Umbilical cord (tissue), 2 donors: ENCODE measurements around the gene ZNF280A. TPM values are rescaled to one million over a fixed set of nuclear protein-coding genes. Genes with fewer than 3 reads are reported as not detected.
A peak's percentile ranks its signal among the peaks of the same experiment; 100 is the strongest.
"Not testable (repeated sequence)": the region's sequence is repeated elsewhere in the genome, so short reads cannot be mapped to it uniquely, and the experiment has no call there.

Source experiments
- DNase-seq: peaks from one replicate; pipeline ENCODE4 v3.0.0-alpha.2; 2015; ENCODE audit warnings: low spot score
- total RNA-seq: library from RNA; depleted of rRNA; stranded (reverse); fragments of >200 nt; gene quantifications from one replicate; pipeline ENCODE4 v1.2.3, GENCODE V29; 2014; ENCODE audit warnings: low replicate concordance; ENCODE audit not compliant: insufficient read depth

ZNF280A gene
- total RNA-seq, 1 donor from 2014 or later, result 2.4 TPM

DNA sequence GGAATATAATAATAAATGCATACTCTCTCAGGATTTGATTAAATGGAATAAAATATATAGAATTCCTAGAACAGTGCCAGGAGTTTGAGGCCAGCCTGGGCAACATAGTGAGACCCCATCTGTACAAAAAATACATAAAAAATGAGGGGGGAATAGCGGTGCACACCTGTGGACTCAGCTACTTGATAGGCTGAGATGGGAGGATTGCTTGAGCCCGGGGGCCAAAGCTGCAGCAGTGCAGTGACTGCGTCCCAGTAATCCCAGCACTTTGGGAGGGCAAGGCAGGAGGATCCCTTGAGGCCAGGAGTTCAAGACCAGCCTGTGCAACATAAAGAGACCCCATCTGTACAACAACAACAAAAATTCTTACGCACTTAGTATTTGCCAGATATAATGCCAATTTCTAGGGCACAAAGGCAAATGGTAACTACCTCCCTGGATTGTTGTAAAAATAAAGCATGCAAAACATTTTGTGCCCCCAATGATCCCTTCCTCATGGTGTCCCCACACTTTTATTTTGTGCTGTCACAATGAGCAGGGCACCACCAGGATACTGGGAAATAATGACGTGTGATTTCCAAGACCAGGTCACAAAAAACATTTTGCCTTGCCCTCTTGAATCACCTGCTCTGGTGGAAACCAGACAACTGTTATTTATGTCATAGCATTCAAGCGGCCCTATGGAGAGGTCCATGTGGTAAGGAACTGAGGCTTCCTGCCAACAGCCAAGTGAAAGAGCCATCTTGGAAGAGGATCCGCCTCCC is 18.3 kb upstream of the ZNF280A start:
- DNase-seq, result no peak

DNA sequence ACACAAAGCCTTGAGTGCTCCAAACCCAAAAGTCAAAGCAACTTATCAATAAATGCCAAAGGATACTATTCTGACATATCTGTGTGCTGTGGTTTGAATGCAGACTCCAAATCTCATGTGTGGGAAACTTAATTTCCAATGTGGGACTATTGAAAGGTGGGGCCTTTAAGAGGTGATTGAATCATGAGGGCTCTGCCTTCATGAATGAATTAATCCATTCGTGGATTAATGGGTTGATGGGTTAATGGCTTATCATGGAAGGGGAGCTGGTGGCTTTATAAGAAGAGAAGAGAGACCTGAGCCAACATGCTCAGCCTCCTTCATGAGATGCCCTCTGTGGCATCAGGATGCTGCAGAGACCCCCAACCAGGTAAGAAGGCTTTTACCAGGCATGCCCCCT is 16.8 kb upstream of the ZNF280A start:
- DNase-seq, result no peak

DNA sequence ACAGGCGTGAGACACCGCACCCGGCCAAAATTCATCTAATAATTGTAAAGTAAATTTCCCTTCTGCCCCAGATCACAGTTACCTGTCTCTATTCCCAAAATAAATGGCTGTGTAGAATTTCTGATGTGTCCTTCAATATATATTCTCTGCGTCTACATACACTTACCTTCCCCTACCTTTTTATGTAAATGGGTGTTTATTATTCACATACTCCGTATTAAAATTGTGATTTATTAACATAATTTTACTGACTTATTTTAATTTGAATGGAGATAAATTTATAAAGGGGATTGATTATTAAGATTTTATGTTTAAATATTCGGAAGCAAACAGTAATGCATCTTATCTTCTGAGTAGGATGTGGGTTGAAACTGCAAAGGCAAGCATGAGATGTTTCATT is 16.4 kb upstream of the ZNF280A start:
- DNase-seq, result no peak

DNA sequence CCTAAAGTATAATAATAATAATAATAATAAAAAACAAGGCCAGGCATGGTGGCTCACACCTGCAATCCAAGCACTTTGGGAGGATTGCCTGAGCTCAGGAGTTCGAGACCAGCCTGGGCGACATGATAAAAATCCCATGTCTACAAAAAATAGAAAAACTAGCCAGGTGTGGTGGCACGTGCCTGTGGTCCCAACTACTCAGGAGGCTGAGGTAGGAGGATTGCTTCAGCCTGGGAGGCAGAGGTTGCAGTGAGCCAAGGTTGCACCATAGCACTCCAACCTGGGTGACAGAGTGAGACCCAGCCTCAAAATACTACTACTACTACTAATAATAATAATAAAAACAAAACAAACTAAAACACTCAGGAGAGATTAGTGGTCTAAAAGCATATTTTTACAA is 15.6 kb upstream of the ZNF280A start:
- no peak for DNase-seq

DNA sequence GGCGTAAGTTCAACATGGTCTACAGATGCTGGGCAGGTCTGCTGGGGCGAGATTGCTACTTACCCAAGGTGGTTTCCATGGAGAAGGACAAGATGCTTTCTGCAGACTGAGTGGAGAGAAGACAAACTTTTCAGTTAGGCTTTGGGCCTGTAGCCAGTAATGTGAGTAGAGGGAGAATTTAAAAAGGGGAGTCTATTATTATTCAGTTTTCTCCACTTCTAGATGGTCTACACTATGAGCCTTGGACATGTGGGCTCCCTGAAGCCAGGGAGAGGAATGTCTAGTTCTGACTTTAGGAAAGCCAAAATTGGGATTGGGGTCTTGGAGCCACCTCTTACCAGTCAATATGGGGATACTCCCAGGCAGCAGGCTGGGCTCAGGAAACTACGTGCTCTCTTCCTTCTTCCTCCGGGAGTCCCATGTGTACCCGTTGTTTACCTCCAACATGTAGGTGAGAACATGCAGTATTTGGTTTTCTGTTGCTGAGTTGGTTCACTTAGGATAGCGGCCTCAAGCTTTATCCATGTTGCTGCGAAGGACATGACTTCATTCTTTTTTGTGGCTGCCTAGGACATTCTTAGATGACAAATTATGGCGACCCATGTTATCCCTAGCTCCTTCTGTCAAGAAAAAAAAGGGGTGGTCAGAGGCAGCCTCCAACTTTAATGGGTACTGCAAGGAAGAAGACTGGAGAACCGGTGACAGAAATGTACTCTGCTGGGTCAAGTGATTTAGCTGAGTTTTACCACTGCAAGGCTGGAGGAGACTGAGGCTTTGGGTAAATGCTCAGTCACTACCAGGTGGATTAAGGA is 14.7 kb upstream of the ZNF280A start:
- no peak for DNase-seq

DNA sequence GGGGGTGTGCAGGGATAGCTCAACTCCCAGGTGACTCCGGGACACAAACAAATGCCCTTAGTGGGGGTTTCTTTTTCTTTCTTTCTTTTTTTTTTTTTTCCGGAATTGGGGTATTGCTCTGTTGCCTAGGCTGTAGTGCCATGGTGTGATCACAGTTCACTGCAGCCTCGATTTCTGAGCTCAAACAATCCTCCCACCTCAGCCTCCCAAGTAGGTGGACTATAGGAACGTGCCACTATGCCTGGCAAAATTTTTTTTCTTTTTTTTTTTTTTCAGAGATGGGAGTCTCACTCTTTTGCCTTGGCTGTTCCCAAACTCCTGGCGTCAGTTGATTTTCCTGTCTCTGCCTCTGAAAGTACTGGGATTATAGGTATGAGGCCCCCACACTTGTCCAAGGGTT is 13.8 kb upstream of the ZNF280A start:
- DNase-seq, result no peak

DNA sequence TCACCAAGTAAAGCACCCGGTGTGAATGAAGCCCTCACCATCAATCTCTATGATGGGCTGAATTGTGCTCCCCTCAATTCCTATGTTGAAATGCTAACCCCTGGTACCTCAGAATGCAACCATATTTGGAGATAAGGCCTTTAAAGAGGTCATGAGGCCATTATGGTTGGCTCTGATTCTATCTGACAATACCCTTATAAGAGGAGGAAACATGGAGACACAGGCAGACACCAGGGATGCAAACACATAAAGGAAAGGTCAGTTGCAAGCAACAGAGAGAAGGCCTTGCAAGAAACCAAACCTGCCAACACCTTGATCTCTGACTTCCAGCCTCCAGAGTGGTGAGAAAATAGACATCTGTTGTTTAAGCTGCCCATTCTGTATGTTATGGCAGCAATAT is 13.3 kb upstream of the ZNF280A start:
- no peak for DNase-seq

DNA sequence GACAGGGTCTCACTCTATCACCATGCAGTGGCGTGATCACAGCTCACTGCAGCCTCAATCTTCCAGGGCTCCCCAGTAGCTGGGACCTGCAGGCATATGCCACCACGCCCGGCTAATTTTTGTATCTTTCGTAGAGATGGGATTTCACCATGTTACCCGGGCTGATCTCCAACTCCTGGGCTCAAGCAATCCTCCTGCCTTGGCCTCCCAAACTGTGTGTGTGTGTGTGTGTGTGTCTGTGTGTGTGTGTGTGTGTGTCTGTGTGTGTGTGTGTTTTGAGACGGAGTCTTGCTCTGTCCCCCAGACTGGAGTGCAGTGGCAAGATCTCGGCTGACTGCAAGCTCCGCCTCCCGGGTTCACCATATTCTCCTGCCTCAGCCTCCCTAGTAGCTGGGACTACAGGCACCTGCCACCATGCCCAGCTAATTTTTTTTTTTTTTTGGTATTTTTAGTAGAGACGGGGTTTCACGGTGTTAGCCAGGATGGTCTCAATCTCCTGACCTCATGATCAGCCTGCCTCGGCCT is 12.5 kb upstream of the ZNF280A start:
- DNase-seq, result not testable (repeated sequence)

DNA sequence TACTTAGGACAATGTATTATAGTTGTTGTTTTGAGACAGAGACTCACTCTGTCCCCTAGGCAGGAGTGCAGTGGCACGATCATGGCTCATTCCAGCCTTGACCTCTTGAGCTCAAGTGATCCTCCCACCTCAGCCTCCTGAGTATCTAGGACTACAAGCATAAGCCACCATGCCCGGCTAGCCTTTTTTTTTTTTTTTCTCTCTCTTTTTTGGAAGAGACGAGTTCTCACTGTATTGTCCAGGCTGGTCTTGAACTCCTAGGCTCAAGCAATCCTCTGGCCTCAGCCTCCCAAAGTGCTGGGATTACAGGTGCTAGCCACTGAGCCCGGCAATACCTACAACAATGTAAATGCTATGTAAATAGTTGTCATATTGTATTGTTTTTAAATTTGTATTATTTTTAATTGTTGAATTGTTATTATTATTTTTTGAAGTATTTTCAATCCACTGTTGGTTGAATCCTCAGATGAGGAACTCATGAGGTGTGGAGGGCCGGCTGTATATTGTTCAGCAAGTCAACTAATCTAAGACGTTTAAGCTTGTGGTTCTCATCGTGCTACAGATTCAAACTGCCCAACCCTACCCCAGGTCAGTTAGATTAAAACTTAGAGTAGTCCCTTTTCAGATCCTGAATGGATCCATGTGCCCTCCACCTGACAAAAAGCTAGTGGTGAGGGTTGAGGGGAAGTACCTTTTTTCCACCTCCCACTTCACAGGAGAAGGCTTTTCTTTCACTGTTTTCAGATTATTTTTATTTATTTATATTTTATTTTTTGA is 11.9 kb upstream of the ZNF280A start:
- no peak for DNase-seq

DNA sequence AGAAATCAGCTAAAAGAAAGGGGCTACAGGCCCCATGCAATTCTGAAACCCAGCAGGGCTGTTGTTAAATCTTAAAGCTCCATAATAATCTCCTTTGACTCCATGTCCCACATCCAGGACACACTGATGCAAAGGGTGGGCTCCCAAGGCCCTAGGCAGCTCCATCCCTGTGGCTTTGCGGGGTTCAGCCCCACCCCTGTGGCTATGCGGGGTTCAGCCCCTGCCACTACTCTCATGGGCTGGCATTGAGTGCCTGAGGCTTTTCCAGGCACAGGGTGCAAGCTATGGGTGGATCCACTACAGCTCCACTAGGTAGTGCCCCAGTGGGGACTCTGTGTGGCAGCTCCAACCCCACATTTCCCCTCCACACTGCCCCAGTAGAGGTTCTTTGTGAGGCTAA is 8.7 kb upstream of the ZNF280A start:
- no peak for DNase-seq

DNA sequence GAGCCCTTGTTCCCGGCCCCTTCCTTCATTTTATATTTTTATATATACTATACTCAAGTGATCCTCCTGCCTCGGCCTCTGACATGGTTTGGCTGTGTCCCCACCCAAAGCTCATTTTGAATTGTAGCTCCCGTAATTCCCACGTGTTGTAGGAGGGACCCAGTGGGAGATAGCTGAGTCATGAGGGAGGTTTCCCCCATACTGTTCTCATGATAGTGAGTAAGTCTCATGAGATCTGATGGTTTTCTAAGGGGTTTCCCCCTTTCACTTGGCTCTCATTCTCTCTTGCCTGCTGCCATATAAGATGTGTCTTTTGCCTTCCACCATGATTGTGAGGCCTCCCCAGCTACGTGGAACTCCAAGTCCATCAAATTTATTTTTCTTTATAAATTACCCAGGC is 7.2 kb upstream of the ZNF280A start:
- DNase-seq, result no peak

DNA sequence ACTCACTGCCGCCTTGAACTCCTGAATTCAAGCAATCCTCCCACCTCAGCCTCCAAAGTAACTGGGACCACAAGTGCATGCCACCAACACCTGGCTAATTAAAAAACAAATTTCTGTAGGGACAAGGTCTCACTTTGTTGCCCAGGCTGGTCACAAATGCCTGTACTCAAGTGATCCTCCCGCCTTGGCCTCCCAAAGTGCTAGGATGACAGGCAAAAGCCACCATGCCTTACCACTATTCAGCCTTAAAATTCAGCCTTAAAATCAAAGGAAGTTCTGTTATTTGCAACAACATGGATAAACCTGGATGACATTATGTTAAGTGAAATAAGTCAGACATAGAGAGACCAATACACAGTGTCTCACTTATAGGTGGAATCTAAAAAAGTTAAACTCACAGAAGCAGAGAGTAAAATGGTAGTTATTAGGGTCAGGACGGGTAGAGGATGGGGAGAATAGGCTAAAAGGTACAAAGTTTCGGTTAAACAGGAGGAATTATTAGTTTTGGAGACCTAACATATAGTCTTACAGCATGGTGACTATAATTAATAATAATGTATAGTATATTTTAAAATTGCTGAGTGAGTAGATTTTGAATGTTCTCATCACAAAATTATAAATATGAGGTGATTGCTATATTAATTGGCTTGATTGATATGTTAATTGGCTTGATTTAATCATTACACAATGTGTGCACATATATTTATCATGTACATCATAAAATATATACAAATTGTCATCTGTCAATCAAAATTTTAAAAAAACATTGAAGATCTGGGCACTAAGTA is 6.2 kb upstream of the ZNF280A start:
- no peak for DNase-seq

DNA sequence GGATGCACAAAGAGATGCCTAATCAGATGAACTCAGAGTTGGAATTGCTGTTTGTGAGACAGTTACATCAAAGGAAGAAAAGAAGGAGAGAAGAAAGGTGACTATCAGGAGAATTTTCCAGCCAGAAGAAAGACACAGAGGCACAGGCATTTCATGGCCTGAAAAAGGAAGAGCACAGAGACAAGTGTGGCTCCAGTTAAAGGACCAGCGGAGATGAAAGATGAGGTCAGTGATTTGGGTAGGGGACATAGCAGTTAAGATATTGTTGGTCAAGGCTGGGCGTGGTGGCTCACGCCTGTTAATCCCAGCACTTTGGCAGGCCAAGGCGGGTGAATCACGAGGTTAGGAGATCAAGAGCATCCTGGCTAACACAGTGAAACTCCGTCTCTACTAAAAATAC is 3.4 kb upstream of the ZNF280A start:
- no peak for DNase-seq

DNA sequence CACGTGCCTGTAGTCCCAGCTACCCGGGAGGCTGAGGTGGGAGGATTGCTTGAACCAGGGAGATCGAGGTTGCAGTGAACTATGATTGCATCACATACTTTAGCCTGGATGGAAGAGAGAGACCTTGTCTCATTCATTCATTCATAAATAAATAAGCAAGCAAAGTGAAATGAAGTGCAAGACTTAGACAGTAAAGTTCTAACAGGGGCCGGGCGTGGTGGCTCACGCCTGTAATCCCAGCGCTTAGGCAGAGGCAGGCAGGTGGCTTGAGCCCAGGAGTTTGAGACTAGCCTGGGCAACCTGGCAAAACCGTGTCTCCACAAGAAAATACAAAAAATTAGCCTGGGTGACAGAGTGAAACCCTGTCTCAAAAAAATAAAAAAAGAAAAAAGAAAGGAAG is 1.6 kb upstream of the ZNF280A start:
- no peak for DNase-seq

DNA sequence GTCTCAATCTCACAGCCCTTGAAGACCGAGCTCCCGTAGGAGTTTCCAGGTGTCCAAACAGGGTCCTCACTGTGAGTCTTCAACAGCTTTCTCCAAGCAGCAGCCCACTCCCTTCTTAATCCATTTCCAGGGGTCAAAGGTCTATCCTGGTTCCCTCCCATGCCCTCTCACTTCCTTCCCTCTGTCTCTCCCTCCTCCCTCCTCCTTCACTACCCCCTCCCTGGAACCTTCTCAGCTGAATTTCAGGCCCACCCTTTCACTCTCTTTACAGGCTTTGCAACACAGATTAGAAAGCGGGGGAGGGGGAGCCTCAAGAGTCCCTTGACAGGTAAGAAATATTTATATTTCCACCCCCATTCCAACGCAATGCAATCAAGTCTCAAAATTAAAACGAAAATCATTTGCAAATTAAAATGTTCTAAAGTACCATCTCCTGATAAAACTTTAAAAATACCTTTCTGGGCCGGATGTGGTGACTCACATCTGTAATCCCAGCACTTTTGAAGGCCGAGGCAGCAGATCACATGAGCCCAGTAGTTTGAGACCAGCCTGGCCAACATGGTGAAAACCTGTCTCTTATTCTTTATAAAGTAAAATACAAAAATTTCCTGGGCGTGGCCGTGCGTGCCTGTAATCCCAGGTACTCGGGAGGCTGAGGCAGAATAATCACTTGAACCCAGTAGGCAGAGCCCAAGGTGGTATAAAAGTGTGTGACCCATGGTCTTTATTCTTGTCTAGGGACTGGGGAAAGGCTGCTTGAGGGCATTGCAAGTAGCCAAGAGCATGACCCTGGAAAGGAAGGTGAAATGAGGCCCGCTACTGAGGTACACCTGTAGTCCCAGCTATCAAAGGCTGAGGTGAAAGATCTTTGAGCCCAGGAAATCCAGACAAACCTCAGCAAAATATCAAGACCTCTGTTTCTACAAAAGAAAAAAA is 865 bp upstream of the ZNF280A start:
- peak; percentile 7 for DNase-seq

DNA sequence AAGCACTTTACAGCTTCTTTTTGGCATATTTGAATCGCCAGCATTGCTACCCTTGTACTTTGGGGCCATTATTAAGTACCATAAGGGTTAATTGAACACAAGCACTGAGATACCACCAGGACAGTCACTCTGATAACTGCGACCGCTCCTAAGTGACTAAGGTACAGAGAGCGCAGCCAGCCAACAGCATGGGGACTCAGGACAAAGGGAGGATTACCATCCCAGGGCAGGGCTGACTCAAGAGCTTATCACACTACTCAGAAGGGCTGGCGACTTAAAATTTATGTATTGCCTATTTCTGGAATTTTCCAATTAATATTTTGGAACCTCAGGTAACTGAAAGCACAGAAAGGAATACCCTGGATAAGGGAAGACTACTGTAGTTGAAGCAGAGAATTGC is 479 bp downstream of the ZNF280A start:
- DNase-seq, result no peak

DNA sequence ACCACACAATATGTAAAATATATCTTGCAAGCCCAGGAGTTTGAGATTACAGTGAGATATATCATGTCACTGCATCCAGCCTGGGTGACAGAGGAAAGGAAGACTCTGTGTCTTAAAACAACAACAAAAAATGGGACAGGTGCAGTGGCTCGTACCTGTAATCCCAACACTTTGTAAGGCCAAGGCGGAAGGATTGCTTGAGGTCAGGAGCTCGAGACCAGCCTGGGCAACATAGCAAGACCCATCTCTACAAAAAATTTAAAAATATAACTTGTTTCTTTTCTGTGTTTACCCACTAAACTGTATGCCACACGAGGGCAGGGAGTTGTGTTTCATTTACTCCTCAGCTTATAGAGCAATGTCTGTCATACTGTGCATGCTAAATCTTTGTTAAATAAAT is 3.1 kb downstream of the ZNF280A start:
- no peak for DNase-seq

DNA sequence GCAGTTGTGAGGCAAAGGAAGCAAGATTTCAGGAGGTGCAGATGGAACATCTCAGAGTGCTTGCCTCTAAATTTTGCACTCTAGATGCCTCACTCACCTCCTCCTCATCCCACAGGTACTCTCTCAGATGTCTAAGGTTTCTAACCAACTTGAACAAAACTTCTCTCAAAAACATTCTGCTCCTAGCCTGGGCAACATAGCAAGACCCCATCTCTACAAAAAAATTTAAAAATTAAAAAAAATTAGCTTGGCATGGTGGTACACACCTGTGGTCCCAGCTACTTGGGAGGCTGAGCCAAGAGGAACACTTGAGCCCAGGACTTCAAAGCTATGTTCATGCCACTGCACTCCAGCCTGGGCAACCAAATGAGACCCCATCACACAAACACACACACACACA is 4.2 kb downstream of the ZNF280A start:
- no peak for DNase-seq

DNA sequence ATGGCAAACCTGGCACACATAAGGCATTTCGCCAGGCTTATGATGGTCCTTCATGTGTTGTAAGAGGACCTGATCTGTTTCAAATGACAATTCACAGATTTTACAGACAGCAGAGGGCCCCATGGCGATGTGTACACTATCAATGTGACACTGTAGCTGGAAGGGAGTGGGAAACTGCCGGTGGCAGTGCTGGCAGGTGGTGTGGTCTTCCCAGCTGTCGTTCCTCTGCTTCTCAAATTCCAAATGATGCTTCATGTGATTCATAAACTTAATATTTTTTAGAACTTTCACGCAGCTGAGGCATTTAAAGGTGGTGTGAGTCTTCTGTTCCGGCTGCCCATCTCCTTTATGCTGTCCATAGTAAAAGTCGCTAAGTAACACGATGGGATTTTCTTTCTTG is 5.6 kb downstream of the ZNF280A start:
- not testable (repeated sequence) for DNase-seq

DNA sequence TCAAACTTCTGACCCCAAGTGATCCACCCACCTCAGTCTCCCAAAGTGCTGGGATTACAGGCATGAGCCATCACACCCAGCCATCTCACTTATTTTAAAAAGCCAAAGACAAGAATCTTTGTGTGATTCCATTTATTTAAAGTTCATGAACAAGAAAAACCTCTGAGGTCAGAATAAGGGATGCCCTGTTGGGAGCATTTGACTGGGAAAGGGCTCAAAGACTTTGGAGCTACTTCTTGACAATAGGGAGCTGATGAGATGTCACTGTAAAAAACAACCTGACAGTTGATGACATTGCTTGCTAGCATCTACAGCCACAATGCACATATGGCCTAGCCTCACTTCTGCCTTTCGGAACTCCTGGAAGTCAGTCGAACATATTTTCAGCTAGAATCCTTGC is 6.5 kb downstream of the ZNF280A start:
- DNase-seq, result no peak
